Esophagus squamous epithelium (tissue), 5 donors: ENCODE data around the gene HSF5. TPM values are rescaled to one million over a fixed set of nuclear protein-coding genes. Genes with fewer than 3 reads are reported as not detected.

ENCODE experiments used
- DNase-seq: peaks from one replicate; lab custom pipeline; 2025; lab: John Stamatoyannopoulos, UW
- H3K27ac ChIP-seq, 4 donors: fragments of 200-600 bp; sonication (generic); one replicate each; pipeline ENCODE4 v1.5.1; 2016 to 2019; ENCODE audit warnings: mild to moderate bottlenecking in 1 of 4
- H3K27me3 ChIP-seq, 4 donors: fragments of 200-600 bp; sonication (generic); 1 replicate in 3 of 4; 2 replicates in 1 of 4; pipeline versions ENCODE4 v1.5.1 to v1.6.0; 2017 to 2021; ENCODE audit warnings: antibody characterized with exemption in 1 of 4
- H3K36me3 ChIP-seq, 3 donors: fragments of 200-600 bp; sonication (generic); one replicate each; pipeline ENCODE4 v1.5.1; 2016 to 2019
- H3K4me1 ChIP-seq, 3 donors: fragments of 200-600 bp; sonication (generic); one replicate each; pipeline ENCODE4 v1.5.1; 2017 to 2019
- H3K4me3 ChIP-seq, 4 donors: fragments of 200-600 bp; sonication (generic); 1 replicate in 3 of 4; 2 replicates in 1 of 4; pipeline ENCODE4 v1.5.1; 2016 to 2019; ENCODE audit warnings: mild to moderate bottlenecking in 2 of 4, moderate library complexity in 1 of 4
- H3K9me3 ChIP-seq, 3 donors: fragments of 200-600 bp; sonication (generic); one replicate each; pipeline ENCODE4 v1.5.1; 2016 to 2019
- POLR2A ChIP-seq, 4 donors: fragments of 450-650 bp; IDR thresholded peaks; one replicate each; pipeline ENCODE4 v1.6.1; 2017; ENCODE audit warnings: antibody characterized with exemption in 4 of 4, mild to moderate bottlenecking in 4 of 4, moderate library complexity in 3 of 4
- WGBS, 2 donors: methylation state at CpG; one replicate each; pipeline ENCODE4 v1.1.5; 2018; 5-methylcytosine and 5-hydroxymethylcytosine counted together
- intact Hi-C: fragments of 100-400 bp; cut with DNase I; formaldehyde crosslinking; loops from one replicate; pipeline ENCODE4 v1.15.0; 2022
- total RNA-seq, 4 donors: library from RNA; depleted of rRNA; stranded (reverse); fragments of >200 nt; gene quantifications; one replicate each; pipeline ENCODE4 v1.1.0, GENCODE V29; 2016
- TF ChIP-seq, protein P1 (sequence below), 6 experiments: fragments of 450-650 bp in 4 of 6; fragments of 200-600 bp in 2 of 6; sonication (generic) in 2 of 6; IDR thresholded peaks; one replicate each; pipeline ENCODE4 v1.5.1; 2016 to 2019; ENCODE audit warnings: antibody characterized with exemption in 6 of 6, mild to moderate bottlenecking in 4 of 6, moderate library complexity in 4 of 6
- donor health status: DM: yes; HTN: yes; CAD: no.

HSF5 gene
- total RNA-seq, 4 donors from 2014 or later, result under 0.01 TPM; not detected in 3

DNA sequence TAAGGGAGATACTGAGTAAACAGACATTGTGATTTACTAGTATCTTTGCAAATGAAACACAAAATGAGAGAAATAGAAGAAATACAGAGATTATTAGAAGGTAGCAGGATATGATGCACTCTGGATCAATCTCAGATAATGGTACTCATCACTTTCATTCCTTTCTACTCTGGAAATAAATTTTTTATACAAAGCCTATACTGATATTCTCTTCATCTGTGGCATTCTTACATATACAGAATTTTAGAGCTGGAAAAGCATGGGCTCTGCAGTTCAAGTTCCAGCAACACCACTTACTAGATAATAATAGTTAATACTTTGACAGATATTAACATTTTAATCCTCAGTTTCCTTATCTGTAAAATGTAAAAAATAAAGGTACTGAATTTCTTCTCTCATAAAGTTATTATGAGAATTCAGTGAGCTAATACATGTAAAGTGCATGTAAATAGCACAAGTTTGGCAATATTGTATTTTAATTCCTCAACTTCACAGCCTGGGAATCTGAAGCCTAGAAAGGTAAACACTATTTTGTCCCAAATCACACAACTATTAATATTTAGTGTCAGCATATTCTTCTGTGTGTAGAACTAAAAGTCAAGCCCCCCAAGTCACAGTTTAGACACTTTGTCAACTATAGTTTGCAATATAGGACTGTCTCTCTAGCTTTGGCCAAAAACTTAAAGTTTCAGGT, 77.3 kb downstream of the HSF5 start:
- Histone ChIP-seq H3K4me3 (no peak overlapping the region), H3K27me3 (no peaks in the 10 kb centered on the region), H3K4me1 (peaks cover 0 to 72% (median 4%) of the 10 kb centered on the region in 3 donors), H3K9me3 (no peaks in the 10 kb centered on the region), H3K36me3 (no peaks in the 10 kb centered on the region), H3K27ac (peak overlapping the region in 3 of 4 donors; percentile 41 to 87 (median 83))
- no peak for DNase-seq
- TF ChIP-seq, protein P1, sequence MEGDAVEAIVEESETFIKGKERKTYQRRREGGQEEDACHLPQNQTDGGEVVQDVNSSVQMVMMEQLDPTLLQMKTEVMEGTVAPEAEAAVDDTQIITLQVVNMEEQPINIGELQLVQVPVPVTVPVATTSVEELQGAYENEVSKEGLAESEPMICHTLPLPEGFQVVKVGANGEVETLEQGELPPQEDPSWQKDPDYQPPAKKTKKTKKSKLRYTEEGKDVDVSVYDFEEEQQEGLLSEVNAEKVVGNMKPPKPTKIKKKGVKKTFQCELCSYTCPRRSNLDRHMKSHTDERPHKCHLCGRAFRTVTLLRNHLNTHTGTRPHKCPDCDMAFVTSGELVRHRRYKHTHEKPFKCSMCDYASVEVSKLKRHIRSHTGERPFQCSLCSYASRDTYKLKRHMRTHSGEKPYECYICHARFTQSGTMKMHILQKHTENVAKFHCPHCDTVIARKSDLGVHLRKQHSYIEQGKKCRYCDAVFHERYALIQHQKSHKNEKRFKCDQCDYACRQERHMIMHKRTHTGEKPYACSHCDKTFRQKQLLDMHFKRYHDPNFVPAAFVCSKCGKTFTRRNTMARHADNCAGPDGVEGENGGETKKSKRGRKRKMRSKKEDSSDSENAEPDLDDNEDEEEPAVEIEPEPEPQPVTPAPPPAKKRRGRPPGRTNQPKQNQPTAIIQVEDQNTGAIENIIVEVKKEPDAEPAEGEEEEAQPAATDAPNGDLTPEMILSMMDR (IDR thresholded peaks at IDR 0.05), result no peak
- TF ChIP-seq POLR2A (IDR thresholded peaks at IDR 0.05), result no peak
- intact Hi-C loops, result no loop called here

DNA sequence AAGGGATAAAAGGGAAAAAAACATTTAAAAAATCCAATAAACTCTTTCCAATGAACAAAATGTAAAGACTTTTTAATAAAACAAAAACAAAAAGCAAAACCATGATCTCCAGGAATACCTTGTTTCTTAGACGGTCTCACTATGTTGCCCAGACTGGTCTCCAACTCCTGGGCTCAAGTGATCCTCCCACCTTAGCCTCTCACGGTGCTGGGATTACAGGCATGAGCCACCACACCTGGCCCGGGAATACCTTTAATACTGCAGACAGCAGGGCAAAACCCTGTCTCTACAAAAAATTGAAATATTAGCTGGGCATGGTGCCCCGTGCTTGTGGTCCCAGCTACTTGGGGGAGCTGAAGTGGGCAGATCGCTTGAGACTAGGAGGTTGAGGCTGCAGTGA, 78.8 kb downstream of the HSF5 start:
- no peaks in the 10 kb centered on the region for H3K9me3 ChIP-seq
- WGBS, 2 donors, result 45 to 50% methylated on average over 5 of the region's 5 CpGs
- TF ChIP-seq, protein P1 (IDR thresholded peaks at IDR 0.05), result no peak
- TF ChIP-seq POLR2A (IDR thresholded peaks at IDR 0.05), result no peak
- peak overlapping the region in 2 of 4 donors; percentile 16 to 51 for H3K27ac ChIP-seq
- H3K27me3 ChIP-seq, result no peaks in the 10 kb centered on the region
- DNase-seq, result no peak
- no peaks in the 10 kb centered on the region for H3K36me3 ChIP-seq
- no peak overlapping the region for H3K4me3 ChIP-seq
- H3K4me1 ChIP-seq, result peaks cover 0 to 74% (median 4%) of the 10 kb centered on the region in 3 donors
- intact Hi-C loops, result no loop called here

DNA sequence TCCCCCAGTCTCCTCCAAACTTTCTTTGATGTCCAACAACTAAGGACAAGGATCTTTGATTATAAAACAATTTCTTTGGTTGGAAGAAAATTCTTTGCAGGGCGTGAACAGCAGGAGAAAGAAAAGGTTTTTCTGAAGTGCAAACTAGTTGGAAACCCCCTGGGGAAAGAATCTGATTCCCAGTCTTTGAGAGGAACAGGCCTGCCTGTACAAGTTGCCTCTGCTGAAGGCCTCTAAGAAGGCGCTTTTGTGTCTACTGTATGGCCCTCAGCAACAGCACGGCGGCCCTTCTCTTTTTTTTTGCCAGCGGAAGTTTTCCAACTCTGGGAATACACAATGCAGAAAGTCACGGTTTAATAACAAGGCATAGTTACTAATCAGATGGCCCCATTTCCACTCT, 84.9 kb downstream of the HSF5 start:
- Histone ChIP-seq H3K27me3 (peaks cover 0 to 6% (median 0%) of the 10 kb centered on the region in 4 donors), H3K4me3 (no peak overlapping the region), H3K27ac (peak overlapping the region; percentile 42 to 72 (median 66)), H3K36me3 (no peaks in the 10 kb centered on the region), H3K9me3 (no peaks in the 10 kb centered on the region), H3K4me1 (peaks cover 0 to 87% (median 13%) of the 10 kb centered on the region in 3 donors)
- TF ChIP-seq, protein P1 (IDR thresholded peaks at IDR 0.05), result no peak
- no peak for TF ChIP-seq POLR2A (IDR thresholded peaks at IDR 0.05)
- intact Hi-C loops, result no loop called here
- no peak for DNase-seq
- WGBS, 2 donors, result 20 to 52% methylated on average over 6 of the region's 6 CpGs

DNA sequence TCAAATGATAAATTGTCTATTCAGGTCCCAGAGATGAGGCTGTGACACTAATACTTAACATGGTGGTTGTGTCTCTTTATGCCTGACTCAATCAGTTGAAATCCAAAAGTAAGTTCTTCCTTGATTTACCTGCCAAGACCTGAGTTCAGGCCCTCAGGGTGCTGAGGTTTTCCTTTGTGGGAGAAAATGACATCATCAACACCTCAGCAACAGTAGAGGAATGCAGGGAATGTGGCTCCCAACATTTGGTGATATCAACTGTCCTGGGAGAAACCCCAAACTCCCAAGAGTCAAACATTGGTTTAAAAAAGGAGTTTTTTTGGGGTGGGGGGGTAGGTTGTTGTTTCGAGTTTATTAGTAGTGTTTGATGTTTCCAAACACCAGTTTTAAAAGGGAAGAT, 85.5 kb downstream of the HSF5 start:
- TF ChIP-seq, protein P1 (IDR thresholded peaks at IDR 0.05), result no peak
- no peak for TF ChIP-seq POLR2A (IDR thresholded peaks at IDR 0.05)
- no peak overlapping the region for H3K4me3 ChIP-seq
- peaks cover 0 to 89% (median 13%) of the 10 kb centered on the region in 3 donors for H3K4me1 ChIP-seq
- DNase-seq, result no peak
- WGBS, 2 donors, result 14 to 36% methylated on average over 1 of the region's 1 CpG
- peak overlapping the region; percentile 42 to 72 (median 66) for H3K27ac ChIP-seq
- H3K27me3 ChIP-seq, result peaks cover 0 to 6% (median 0%) of the 10 kb centered on the region in 4 donors
- H3K36me3 ChIP-seq, result no peaks in the 10 kb centered on the region
- no peaks in the 10 kb centered on the region for H3K9me3 ChIP-seq
- intact Hi-C loops, result no loop called here

DNA sequence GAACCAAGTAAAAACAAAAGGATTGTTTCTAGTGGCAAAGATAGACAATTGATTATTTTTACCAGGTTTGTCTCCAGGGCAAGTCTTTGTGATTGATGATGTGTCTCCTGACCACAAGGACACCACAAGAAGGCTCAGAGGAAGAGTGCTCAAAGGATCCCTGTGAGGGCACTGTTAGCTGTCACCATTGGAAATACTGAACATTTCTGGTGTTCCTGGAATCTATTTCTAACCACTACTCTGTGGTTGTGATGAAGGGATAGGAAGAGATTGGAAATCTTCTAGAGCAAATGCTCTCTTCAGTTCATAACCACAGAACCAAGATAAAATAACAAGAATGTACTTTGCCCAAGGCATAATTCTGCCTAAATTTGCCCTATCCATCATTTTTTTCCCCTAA, 86.2 kb downstream of the HSF5 start:
- intact Hi-C loops, result no loop called here
- no peaks in the 10 kb centered on the region for H3K9me3 ChIP-seq
- TF ChIP-seq, protein P1 (IDR thresholded peaks at IDR 0.05), result no peak
- no peak for TF ChIP-seq POLR2A (IDR thresholded peaks at IDR 0.05)
- H3K4me3 ChIP-seq, result no peak overlapping the region
- no peaks in the 10 kb centered on the region for H3K36me3 ChIP-seq
- H3K27ac ChIP-seq, result peak overlapping the region; percentile 19 to 72 (median 54)
- H3K27me3 ChIP-seq, result peaks cover 0 to 6% (median 0%) of the 10 kb centered on the region in 4 donors
- peaks cover 0 to 88% (median 13%) of the 10 kb centered on the region in 3 donors for H3K4me1 ChIP-seq
- DNase-seq, result no peak
